OCI-M1 (cell line): Measurements from ENCODE around the gene KCNQ4.

Experiments used
- DNase-seq: peaks from one replicate; lab custom pipeline; 2025; lab: John Stamatoyannopoulos, UW

Gene KCNQ4

GRCh38 chr1:40795811-40796586, 12.4 kb downstream of the KCNQ4 start:
- DNase-seq = no peak

GRCh38 chr1:40796939-40797667, 13.5 kb downstream of the KCNQ4 start:
- no peak for DNase-seq

- DNase-seq = no peak
Observed at GRCh38 chr1:40797668-40798010, 14.1 kb downstream of the KCNQ4 start.

- peak; percentile 24 for DNase-seq
Observed at GRCh38 chr1:40798366-40799281, 15.0 kb downstream of the KCNQ4 start.

- peak; percentile 36 for DNase-seq
Observed at GRCh38 chr1:40799351-40799867, 15.8 kb downstream of the KCNQ4 start.

GRCh38 chr1:40801742-40802077, 18.1 kb downstream of the KCNQ4 start:
- DNase-seq = no peak

GRCh38 chr1:40802078-40802741, 18.6 kb downstream of the KCNQ4 start:
- DNase-seq = peak; percentile 94

GRCh38 chr1:40802742-40803113, 19.1 kb downstream of the KCNQ4 start:
- DNase-seq = peak; percentile 82

GRCh38 chr1:40803447-40803846, 19.9 kb downstream of the KCNQ4 start:
- DNase-seq = peak; percentile 35

GRCh38 chr1:40803902-40804301, 20.3 kb downstream of the KCNQ4 start:
- DNase-seq = peak; percentile 35

- no peak for DNase-seq
Observed at GRCh38 chr1:40806240-40806639, 22.7 kb downstream of the KCNQ4 start.

GRCh38 chr1:40806731-40807695, 23.4 kb downstream of the KCNQ4 start:
- no peak for DNase-seq

GRCh38 chr1:40808002-40808401, 24.4 kb downstream of the KCNQ4 start:
- no peak for DNase-seq

GRCh38 chr1:40808444-40808843, 24.9 kb downstream of the KCNQ4 start:
- DNase-seq = no peak

GRCh38 chr1:40808909-40809308, 25.3 kb downstream of the KCNQ4 start:
- peak; percentile 85 for DNase-seq

GRCh38 chr1:40810927-40811326, 27.3 kb downstream of the KCNQ4 start:
- DNase-seq = no peak

- DNase-seq = no peak
Observed at GRCh38 chr1:40815420-40815819, 31.8 kb downstream of the KCNQ4 start.

GRCh38 chr1:40817791-40818263, 34.2 kb downstream of the KCNQ4 start:
- no peak for DNase-seq

- DNase-seq = no peak
Observed at GRCh38 chr1:40818264-40818961, 34.8 kb downstream of the KCNQ4 start.

GRCh38 chr1:40819101-40819500, 35.5 kb downstream of the KCNQ4 start:
- DNase-seq = no peak
